ENCODE measurements around the gene GPATCH1. TPM values are rescaled to one million over a fixed set of nuclear protein-coding genes. Genes with fewer than 3 reads are reported as not detected.

The GPATCH1 gene
- polyA plus RNA-seq, 1 donor from 2014 or later = 11.5 TPM

DNA sequence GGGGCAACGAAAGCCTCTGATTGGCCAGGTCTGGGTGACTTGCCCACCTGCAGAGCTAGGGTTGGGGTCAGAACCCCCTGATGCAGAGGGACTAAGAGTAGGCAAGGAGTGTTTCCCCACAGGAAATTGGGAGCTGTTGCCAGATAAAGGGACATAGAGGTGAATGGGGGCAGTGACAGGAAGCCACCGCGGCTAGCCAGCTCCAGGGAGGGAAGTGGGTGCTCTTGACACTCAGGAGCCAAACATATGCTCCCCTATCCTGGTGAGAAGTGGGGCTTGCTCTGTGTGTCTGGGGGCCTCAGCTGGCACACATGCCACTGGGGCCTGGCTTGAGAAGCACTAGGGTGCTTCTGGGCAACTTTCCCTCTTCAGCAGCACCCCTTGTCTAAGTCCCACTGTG, 76.9 kb downstream of the GPATCH1 start:
- H3K79me2 ChIP-seq (replicated peaks; ENCODE audit: insufficient read depth, low read length) = no peaks in the 10 kb centered on the region
- no peak overlapping the region for H3K27ac ChIP-seq (ENCODE audit: low read length)
- no peaks in the 10 kb centered on the region for H3K9me3 ChIP-seq (ENCODE audit: low read length)
- H4K20me1 ChIP-seq (ENCODE audit: insufficient read depth) = no peaks in the 10 kb centered on the region
- H3K4me3 ChIP-seq (ENCODE audit: low read length) = no peak overlapping the region
- H3K9me2 ChIP-seq (ENCODE audit: insufficient read depth, low read length) = no peaks in the 10 kb centered on the region
- no peaks in the 10 kb centered on the region for H3F3A ChIP-seq (ENCODE audit: insufficient read depth, low read length, poor library complexity, severe bottlenecking)
- no peak overlapping the region for H3K4me2 ChIP-seq (ENCODE audit: low read length)
- H2AFZ ChIP-seq (ENCODE audit: low read depth, low read length) = no peak overlapping the region
- H3K27me3 ChIP-seq (ENCODE audit: insufficient read depth, low read depth, low read length) = no peaks in the 10 kb centered on the region
- no peak overlapping the region for H3K9ac ChIP-seq (ENCODE audit: low read length)
- no peaks in the 10 kb centered on the region for H3K36me3 ChIP-seq (ENCODE audit: insufficient read depth, low read length)
- no peak for TF ChIP-seq RAD21 (conservative IDR thresholded peaks at IDR 0.05)
- TF ChIP-seq, protein P1, sequence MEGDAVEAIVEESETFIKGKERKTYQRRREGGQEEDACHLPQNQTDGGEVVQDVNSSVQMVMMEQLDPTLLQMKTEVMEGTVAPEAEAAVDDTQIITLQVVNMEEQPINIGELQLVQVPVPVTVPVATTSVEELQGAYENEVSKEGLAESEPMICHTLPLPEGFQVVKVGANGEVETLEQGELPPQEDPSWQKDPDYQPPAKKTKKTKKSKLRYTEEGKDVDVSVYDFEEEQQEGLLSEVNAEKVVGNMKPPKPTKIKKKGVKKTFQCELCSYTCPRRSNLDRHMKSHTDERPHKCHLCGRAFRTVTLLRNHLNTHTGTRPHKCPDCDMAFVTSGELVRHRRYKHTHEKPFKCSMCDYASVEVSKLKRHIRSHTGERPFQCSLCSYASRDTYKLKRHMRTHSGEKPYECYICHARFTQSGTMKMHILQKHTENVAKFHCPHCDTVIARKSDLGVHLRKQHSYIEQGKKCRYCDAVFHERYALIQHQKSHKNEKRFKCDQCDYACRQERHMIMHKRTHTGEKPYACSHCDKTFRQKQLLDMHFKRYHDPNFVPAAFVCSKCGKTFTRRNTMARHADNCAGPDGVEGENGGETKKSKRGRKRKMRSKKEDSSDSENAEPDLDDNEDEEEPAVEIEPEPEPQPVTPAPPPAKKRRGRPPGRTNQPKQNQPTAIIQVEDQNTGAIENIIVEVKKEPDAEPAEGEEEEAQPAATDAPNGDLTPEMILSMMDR (IDR thresholded peaks at IDR 0.05; ENCODE audit: poor library complexity, severe bottlenecking) = no peak
- no peak for TF ChIP-seq TAF1 (IDR thresholded peaks at IDR 0.05; ENCODE audit: low read depth)
- no peak for TF ChIP-seq EZH2 (IDR thresholded peaks at IDR 0.05; ENCODE audit: borderline replicate concordance, insufficient read depth, low read length, poor library complexity, severe bottlenecking)
- no peak for TF ChIP-seq MXI1 (conservative IDR thresholded peaks at IDR 0.05; ENCODE audit: poor library complexity, severe bottlenecking)
- no peak for TF ChIP-seq SMC3 (conservative IDR thresholded peaks at IDR 0.05; ENCODE audit: poor library complexity)
- no peak for TF ChIP-seq REST (IDR thresholded peaks at IDR 0.05; ENCODE audit: borderline replicate concordance)

GRCh38 chr19:33158365-33158764, 77.4 kb downstream of the GPATCH1 start:
- no peaks in the 10 kb centered on the region for H3K79me2 ChIP-seq (replicated peaks; ENCODE audit: insufficient read depth, low read length)
- TF ChIP-seq POLR2AphosphoS5 (IDR thresholded peaks at IDR 0.05) (no peak), RAD21 (conservative IDR thresholded peaks at IDR 0.05) (no peak), MXI1 (conservative IDR thresholded peaks at IDR 0.05; ENCODE audit: poor library complexity, severe bottlenecking) (no peak), EP300 (conservative IDR thresholded peaks at IDR 0.05; ENCODE audit: poor library complexity, severe bottlenecking) (no peak)
- TF ChIP-seq, protein P1 (IDR thresholded peaks at IDR 0.05; ENCODE audit: poor library complexity, severe bottlenecking) = no peak
- no peak overlapping the region for H3K27ac ChIP-seq (ENCODE audit: low read length)

More at GRCh38 chr19:33158365-33158764, 77.4 kb downstream of the GPATCH1 start:
- Histone ChIP-seq H3K36me3 (ENCODE audit: insufficient read depth, low read length) (no peaks in the 10 kb centered on the region), H2AFZ (ENCODE audit: low read depth, low read length) (no peak overlapping the region), H3F3A (ENCODE audit: insufficient read depth, low read length, poor library complexity, severe bottlenecking) (no peaks in the 10 kb centered on the region), H3K9me3 (ENCODE audit: low read length) (no peaks in the 10 kb centered on the region), H3K27me3 (ENCODE audit: insufficient read depth, low read depth, low read length) (no peaks in the 10 kb centered on the region), H4K20me1 (ENCODE audit: insufficient read depth) (no peaks in the 10 kb centered on the region), H3K4me3 (ENCODE audit: low read length) (no peak overlapping the region), H3K9me2 (ENCODE audit: insufficient read depth, low read length) (no peaks in the 10 kb centered on the region), H3K9ac (ENCODE audit: low read length) (no peak overlapping the region), H3K4me2 (ENCODE audit: low read length) (no peak overlapping the region)
